GM20000 (cell line): ENCODE measurements around the gene CAMK4.

Source experiments
- DNase-seq: peaks from one replicate; pipeline ENCODE4 v3.0.0; 2012; ENCODE audit warnings: low spot score
- CTCF ChIP-seq: IDR thresholded peaks from 2 replicates; pipeline ENCODE4 v1.5.1; 2012; ENCODE audit warnings: mild to moderate bottlenecking, control low read depth; ENCODE audit errors: extremely low read depth, missing control alignments

The CAMK4 gene

GRCh38 chr5:111223787-111224560 lies at the start of gene CAMK4:
Gene CAMK4 (plus strand): TSS chr5:111224384. CDS start chr5:111224484, 100 bp downstream.
- TF ChIP-seq CTCF, result no peak
- DNase-seq, result peak; percentile 91

- DNase-seq, result no peak
- TF ChIP-seq CTCF, result no peak
These were observed 41.1 kb upstream of the CAMK4 start for GRCh38 chr5:111183064-111183463.

DNA sequence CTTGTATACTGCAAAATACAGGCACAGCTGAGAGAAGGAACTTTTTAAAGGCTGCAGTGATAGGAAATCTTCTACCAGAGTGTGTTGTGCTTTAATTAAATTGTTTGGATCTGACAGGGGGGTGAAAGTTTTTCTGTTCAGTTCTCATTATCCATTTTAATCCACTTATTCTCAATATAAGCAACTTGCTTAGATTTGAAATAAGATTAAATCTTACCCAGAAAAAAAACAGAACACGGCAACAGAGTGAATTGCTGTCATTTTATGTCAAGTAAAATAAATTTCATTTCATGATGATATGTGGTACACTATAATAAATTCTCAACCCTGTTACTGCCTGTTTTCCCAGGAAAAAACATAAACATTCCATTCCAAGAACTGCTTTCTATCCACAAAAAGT lies 37.1 kb upstream of the CAMK4 start:
- DNase-seq, result no peak
- TF ChIP-seq CTCF, result no peak

DNA sequence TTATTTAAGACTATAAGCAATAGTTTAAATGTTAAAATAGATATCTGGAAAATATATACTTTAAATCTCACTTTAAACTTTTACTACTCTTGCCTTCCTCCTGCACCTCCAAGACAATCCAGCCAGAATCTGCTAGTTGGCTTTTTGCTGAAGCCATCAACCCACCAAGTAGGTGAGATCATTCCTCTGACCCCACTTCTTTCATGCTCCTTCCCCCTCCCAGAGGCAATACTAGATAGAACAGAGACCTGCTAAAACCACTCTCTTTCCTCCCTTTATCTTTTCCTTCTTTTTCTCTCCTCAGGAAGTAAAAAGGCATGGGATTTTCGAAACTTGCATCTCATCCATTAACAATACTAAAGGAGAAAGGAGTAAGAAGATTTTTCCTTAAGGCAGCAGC lies 30.1 kb upstream of the CAMK4 start:
- no peak for TF ChIP-seq CTCF
- no peak for DNase-seq

DNA sequence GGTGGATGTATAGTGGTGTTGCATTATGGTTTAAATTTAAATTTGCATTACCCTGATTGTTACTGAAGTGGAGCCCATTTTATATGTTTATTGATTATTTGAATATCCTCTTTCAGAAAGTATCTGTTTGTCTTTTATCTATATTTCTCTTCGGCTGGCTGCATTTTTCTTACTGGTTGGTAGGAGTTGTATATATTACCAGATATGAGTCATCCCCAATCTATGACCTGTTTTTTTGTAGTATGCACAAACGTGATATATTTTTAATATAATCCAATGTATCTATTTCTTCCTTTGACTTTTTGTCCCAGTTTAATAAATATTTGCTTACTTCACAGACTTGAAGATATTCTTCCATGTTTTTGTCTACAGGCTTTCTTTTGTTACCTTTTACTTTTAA lies 29.3 kb upstream of the CAMK4 start:
- no peak for TF ChIP-seq CTCF
- DNase-seq, result no peak

DNA sequence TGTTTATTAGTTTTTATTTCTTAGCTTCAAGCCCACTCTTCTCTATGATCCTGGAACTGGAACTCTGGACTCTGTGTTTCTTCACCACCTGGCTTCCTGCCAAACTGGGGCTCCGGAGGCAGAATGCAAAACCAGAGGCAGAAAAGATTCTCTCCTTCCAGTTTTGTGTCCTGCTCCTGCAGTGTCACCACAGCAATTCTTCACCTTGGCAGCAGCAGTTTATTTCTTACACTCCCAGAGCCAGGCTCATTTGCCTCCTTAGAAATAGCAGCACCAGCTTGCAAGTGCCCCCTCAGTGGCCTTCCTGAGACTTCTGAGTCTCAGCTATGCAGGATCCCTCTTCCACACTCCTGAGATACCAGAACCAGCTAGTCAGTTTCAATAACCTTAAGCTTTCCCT lies 26.7 kb upstream of the CAMK4 start:
- no peak for DNase-seq
- no peak for TF ChIP-seq CTCF

GRCh38 chr5:111198281-111198966 lies 25.8 kb upstream of the CAMK4 start:
- no peak for DNase-seq
- no peak for TF ChIP-seq CTCF
